Measurements from ENCODE around the gene CSTB. TPM values are rescaled to one million over a fixed set of nuclear protein-coding genes. Genes with fewer than 3 reads are reported as not detected.
"Not testable (repeated sequence)": the region's sequence is repeated elsewhere in the genome, so short reads cannot be mapped to it uniquely, and the experiment has no call there.

The CSTB gene
- total and polyA plus RNA-seq, 2 donors (not counting 1 experiment from before 2014, with no cell fraction given) = 14.0 to 28.3 TPM

DNA sequence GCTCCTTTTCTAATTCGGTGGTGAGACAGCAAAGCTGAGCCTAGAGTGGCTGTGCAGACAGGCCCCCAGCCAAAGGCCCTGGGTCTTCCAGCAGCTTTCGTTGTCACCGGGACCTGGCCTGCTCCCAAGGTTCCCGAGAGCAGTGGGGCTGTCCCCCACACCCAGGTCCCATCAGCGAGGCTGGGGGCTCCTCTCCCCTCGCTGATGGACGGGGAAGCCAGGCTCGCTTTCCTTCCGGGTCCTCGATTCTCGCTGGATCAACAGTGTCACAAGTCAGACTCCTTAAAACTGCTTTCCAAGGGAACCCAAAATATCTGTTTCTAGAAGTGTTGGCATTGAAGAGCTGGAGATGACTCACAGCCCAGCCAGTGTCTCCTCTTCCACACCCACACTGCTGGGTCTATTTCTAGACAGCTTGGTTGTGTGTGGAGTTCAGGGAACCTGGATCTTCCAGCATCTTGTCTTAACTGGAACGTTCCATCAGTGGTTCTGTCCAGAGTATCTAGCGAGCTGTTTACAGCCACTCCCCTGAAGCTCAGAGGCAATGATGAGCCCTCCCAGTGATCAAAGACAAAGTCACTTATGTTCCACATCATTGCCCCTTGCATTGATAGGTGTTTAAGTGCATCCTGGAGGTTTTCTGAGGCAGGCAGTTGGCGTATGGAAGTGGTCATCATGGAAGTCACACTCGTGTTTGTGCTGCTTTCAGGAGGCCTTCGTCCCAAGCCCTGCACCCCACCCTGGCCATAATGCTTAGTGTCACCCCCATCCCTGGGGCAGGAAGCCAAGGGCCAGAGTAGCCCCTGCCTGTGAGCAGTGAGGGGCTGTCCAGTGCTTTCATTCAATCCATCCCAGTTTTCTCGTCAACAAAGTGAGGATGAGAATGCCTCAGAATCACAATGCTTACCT lies 48.5 kb upstream of the CSTB start:
- Mint-ChIP-seq H3K27me3 (peaks cover 11% of the 10 kb centered on the region), H3K4me1 (no peaks in the 10 kb centered on the region), H3K9me3 (ENCODE audit: insufficient read depth) (no peaks in the 10 kb centered on the region), H3K4me3 (no peak overlapping the region), H3K27ac (no peak overlapping the region)
- H3K27me3 ChIP-seq (replicated peaks in 1 of 4; ENCODE audit: control extremely low read depth in 1 of 4, control insufficient read depth in 3 of 4, insufficient read depth in 4 of 4, low read length in 3 of 4) = peaks cover 0 to 7% (median 0%) of the 10 kb centered on the region in 4 experiments
- no peak for TF ChIP-seq EZH2 (IDR thresholded peaks at IDR 0.05; ENCODE audit: borderline replicate concordance, insufficient read depth, low read depth, low read length, poor library complexity, severe bottlenecking)
- TF ChIP-seq, protein P1, sequence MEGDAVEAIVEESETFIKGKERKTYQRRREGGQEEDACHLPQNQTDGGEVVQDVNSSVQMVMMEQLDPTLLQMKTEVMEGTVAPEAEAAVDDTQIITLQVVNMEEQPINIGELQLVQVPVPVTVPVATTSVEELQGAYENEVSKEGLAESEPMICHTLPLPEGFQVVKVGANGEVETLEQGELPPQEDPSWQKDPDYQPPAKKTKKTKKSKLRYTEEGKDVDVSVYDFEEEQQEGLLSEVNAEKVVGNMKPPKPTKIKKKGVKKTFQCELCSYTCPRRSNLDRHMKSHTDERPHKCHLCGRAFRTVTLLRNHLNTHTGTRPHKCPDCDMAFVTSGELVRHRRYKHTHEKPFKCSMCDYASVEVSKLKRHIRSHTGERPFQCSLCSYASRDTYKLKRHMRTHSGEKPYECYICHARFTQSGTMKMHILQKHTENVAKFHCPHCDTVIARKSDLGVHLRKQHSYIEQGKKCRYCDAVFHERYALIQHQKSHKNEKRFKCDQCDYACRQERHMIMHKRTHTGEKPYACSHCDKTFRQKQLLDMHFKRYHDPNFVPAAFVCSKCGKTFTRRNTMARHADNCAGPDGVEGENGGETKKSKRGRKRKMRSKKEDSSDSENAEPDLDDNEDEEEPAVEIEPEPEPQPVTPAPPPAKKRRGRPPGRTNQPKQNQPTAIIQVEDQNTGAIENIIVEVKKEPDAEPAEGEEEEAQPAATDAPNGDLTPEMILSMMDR (IDR thresholded peaks at IDR 0.05) = no peak
- no peaks in the 10 kb centered on the region for H3K4me1 ChIP-seq (ENCODE audit: control insufficient read depth in 2 of 2, insufficient read depth in 2 of 2, low read length in 2 of 2)
- H3K9ac ChIP-seq (ENCODE audit: low read length) = no peak overlapping the region
- H3K4me3 ChIP-seq (ENCODE audit: control extremely low read depth in 1 of 5, extremely low read depth in 1 of 5, insufficient read depth in 1 of 5, low read depth in 2 of 5, low read length in 4 of 5) = no peak overlapping the region
- H3K27ac ChIP-seq (ENCODE audit: low read length in 2 of 2) = no peak overlapping the region
- peaks cover 0 to 2% (median 0%) of the 10 kb centered on the region in 3 donors for H3K9me3 ChIP-seq (ENCODE audit: control extremely low read depth in 1 of 3, control insufficient read depth in 2 of 3, insufficient read depth in 1 of 3, low read length in 2 of 3)
- intact Hi-C loops (cut with micrococcal nuclease) = no loop called here
- H3K79me2 ChIP-seq (ENCODE audit: control insufficient read depth, insufficient read depth, low read length) = no peaks in the 10 kb centered on the region
- H4K20me1 ChIP-seq (ENCODE audit: control insufficient read depth, insufficient read depth, low read length, poor library complexity, severe bottlenecking) = no peaks in the 10 kb centered on the region
- H3K36me3 ChIP-seq (replicated peaks in 1 of 2; ENCODE audit: control extremely low read depth in 1 of 2, control insufficient read depth in 1 of 2, extremely low read depth in 1 of 2, insufficient read depth in 2 of 2, low read length in 1 of 2) = no peaks in the 10 kb centered on the region
- no peak for ATAC-seq (ENCODE audit: low read depth)
- POLR2A ChIA-PET = no interaction called here
- CTCF ChIA-PET = interaction anchor here (1.0 to 1.2 kb wide), 2 partner anchors 14 to 102 kb away, joined by 3 read pairs; no protein-coding TSS in a partner anchor
- no peak overlapping the region for H2AFZ ChIP-seq (ENCODE audit: insufficient read depth, low read depth, low read length, poor library complexity, severe bottlenecking)
- DNase-seq = no peak
- H3K4me2 ChIP-seq (replicated peaks; ENCODE audit: low read depth, low read length, poor library complexity, severe bottlenecking) = no peak overlapping the region
- 91% methylated on average over 14 of the region's 17 CpGs for WGBS (ENCODE audit: insufficient coverage)

DNA sequence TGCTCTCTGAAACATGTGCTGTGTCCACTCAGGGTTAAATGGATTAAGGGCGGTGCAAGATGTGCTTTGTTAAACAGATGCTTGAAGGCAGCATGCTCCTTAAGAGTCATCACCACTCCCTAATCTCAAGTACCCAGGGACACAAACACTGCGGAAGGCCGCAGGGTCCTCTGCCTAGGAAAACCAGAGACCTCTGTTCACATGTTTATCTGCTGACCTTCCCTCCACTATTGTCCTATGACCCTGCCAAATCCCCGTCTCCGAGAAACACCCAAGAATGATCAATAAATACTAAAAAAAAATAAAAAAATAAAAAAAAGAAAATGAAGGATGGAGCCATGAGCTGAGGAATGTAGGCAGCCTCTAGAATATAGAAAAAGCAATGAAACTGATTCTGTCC lies 46.6 kb upstream of the CSTB start:
- H3K27ac Mint-ChIP-seq; H3K79me2 ChIP-seq (ENCODE audit: control insufficient read depth, insufficient read depth, low read length); intact Hi-C loops (cut with micrococcal nuclease); H3K27me3 Mint-ChIP-seq; H3K4me3 ChIP-seq (ENCODE audit: control extremely low read depth in 1 of 5, extremely low read depth in 1 of 5, insufficient read depth in 1 of 5, low read depth in 2 of 5, low read length in 4 of 5); DNase-seq; H3K9ac ChIP-seq (ENCODE audit: low read length); H3K36me3 ChIP-seq (replicated peaks in 1 of 2; ENCODE audit: control extremely low read depth in 1 of 2, control insufficient read depth in 1 of 2, extremely low read depth in 1 of 2, insufficient read depth in 2 of 2, low read length in 1 of 2); H3K4me1 ChIP-seq (ENCODE audit: control insufficient read depth in 2 of 2, insufficient read depth in 2 of 2, low read length in 2 of 2); H3K27me3 ChIP-seq (replicated peaks in 1 of 4; ENCODE audit: control extremely low read depth in 1 of 4, control insufficient read depth in 3 of 4, insufficient read depth in 4 of 4, low read length in 3 of 4); H3K4me1 Mint-ChIP-seq; H3K9me3 Mint-ChIP-seq (ENCODE audit: insufficient read depth); H3K4me3 Mint-ChIP-seq; H3K27ac ChIP-seq (ENCODE audit: low read length in 2 of 2); ATAC-seq (ENCODE audit: low read depth); CTCF ChIA-PET; H3K4me2 ChIP-seq (replicated peaks; ENCODE audit: low read depth, low read length, poor library complexity, severe bottlenecking); H2AFZ ChIP-seq (ENCODE audit: insufficient read depth, low read depth, low read length, poor library complexity, severe bottlenecking); H4K20me1 ChIP-seq (ENCODE audit: control insufficient read depth, insufficient read depth, low read length, poor library complexity, severe bottlenecking): not testable (repeated sequence)
- POLR2A ChIA-PET = interaction anchor here (0.6 kb wide), 1 partner anchor 1631 kb away, joined by 3 read pairs; no protein-coding TSS in a partner anchor
- peaks cover 0 to 19% (median 9%) of the 10 kb centered on the region in 3 donors for H3K9me3 ChIP-seq (ENCODE audit: control extremely low read depth in 1 of 3, control insufficient read depth in 2 of 3, insufficient read depth in 1 of 3, low read length in 2 of 3)
- no CpG with 5 or more reads among the region's 5 CpGs for WGBS (ENCODE audit: insufficient coverage)

DNA sequence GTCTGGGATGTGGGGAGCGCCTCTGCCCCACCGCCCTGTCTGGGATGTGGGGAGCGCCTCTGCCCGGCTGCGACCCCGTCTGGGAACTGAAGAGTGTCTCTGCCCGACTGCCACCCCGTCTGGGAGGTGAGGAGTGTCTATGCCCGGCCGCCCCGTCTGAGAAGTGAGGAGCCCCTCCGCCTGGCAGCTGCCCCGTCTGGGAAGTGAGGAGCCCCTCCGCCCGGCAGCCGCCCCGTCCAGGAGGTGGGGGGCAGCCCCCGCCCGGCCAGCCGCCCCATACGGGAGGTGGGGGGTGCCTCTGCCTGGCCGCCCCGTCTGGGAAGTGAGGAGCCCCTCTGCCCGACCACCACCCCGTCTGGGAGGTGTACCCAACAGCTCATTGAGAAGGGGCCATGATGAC lies 46.1 kb upstream of the CSTB start:
- H3K27ac Mint-ChIP-seq; H3K4me3 ChIP-seq (ENCODE audit: control extremely low read depth in 1 of 5, extremely low read depth in 1 of 5, insufficient read depth in 1 of 5, low read depth in 2 of 5, low read length in 4 of 5); H3K9me3 Mint-ChIP-seq (ENCODE audit: insufficient read depth); H4K20me1 ChIP-seq (ENCODE audit: control insufficient read depth, insufficient read depth, low read length, poor library complexity, severe bottlenecking); H3K27me3 Mint-ChIP-seq; DNase-seq; ATAC-seq (ENCODE audit: low read depth); H3K4me1 ChIP-seq (ENCODE audit: control insufficient read depth in 2 of 2, insufficient read depth in 2 of 2, low read length in 2 of 2); H3K4me1 Mint-ChIP-seq; intact Hi-C loops (cut with micrococcal nuclease); H2AFZ ChIP-seq (ENCODE audit: insufficient read depth, low read depth, low read length, poor library complexity, severe bottlenecking); H3K4me2 ChIP-seq (replicated peaks; ENCODE audit: low read depth, low read length, poor library complexity, severe bottlenecking); H3K36me3 ChIP-seq (replicated peaks in 1 of 2; ENCODE audit: control extremely low read depth in 1 of 2, control insufficient read depth in 1 of 2, extremely low read depth in 1 of 2, insufficient read depth in 2 of 2, low read length in 1 of 2); H3K79me2 ChIP-seq (ENCODE audit: control insufficient read depth, insufficient read depth, low read length); H3K27me3 ChIP-seq (replicated peaks in 1 of 4; ENCODE audit: control extremely low read depth in 1 of 4, control insufficient read depth in 3 of 4, insufficient read depth in 4 of 4, low read length in 3 of 4); POLR2A ChIA-PET; CTCF ChIA-PET; H3K27ac ChIP-seq (ENCODE audit: low read length in 2 of 2); H3K4me3 Mint-ChIP-seq; H3K9ac ChIP-seq (ENCODE audit: low read length): not testable (repeated sequence)
- H3K9me3 ChIP-seq (ENCODE audit: control extremely low read depth in 1 of 3, control insufficient read depth in 2 of 3, insufficient read depth in 1 of 3, low read length in 2 of 3) = peaks cover 0 to 22% (median 9%) of the 10 kb centered on the region in 3 donors
- WGBS (ENCODE audit: insufficient coverage) = 92% methylated on average over 17 of the region's 25 CpGs

Measured in B cell (primary cell).